ENCODE results near the gene DDX49. TPM values are rescaled to one million over a fixed set of nuclear protein-coding genes. Genes with fewer than 3 reads are reported as not detected.

The DDX49 gene
- total and polyA plus RNA-seq, 4 donors, result 13.2 to 36.1 (median 29.2) TPM

GRCh38 chr19:18933297-18933696 lies 13.8 kb downstream of the DDX49 start:
- Histone ChIP-seq H3K4me3 (ENCODE audit: low read depth in 1 of 3, low read length in 3 of 3) (no peak overlapping the region), H3K9ac (ENCODE audit: low read depth in 1 of 2, low read length in 2 of 2) (no peak overlapping the region), H3K9me3 (ENCODE audit: control insufficient read depth in 4 of 4, low read length in 3 of 4) (no peaks in the 10 kb centered on the region), H3K27ac (ENCODE audit: low read depth in 1 of 2, low read length in 2 of 2) (no peak overlapping the region), H3K36me3 (ENCODE audit: control insufficient read depth in 4 of 4, insufficient read depth in 3 of 4, low read depth in 1 of 4, low read length in 3 of 4) (peaks cover 0 to 9% (median 0%) of the 10 kb centered on the region in 4 donors), H3K4me1 (ENCODE audit: control insufficient read depth in 4 of 4, insufficient read depth in 4 of 4, low read length in 3 of 4) (peaks cover 0 to 3% (median under 1%) of the 10 kb centered on the region in 4 donors), H3K27me3 (ENCODE audit: control insufficient read depth in 4 of 4, insufficient read depth in 4 of 4, low read length in 3 of 4) (no peaks in the 10 kb centered on the region)
- DNase-seq (ENCODE audit: low spot score), result no peak
- WGBS, result 82% methylated on average over 13 of the region's 13 CpGs
- no peak for TF ChIP-seq YY1 (IDR thresholded peaks at IDR 0.05)

GRCh38 chr19:18939163-18939562 lies 19.6 kb downstream of the DDX49 start:
- H3K36me3 ChIP-seq (ENCODE audit: control insufficient read depth in 4 of 4, insufficient read depth in 3 of 4, low read depth in 1 of 4, low read length in 3 of 4), result no peaks in the 10 kb centered on the region
- no peak overlapping the region for H3K27ac ChIP-seq (ENCODE audit: low read depth in 1 of 2, low read length in 2 of 2)
- H3K4me1 ChIP-seq (ENCODE audit: control insufficient read depth in 4 of 4, insufficient read depth in 4 of 4, low read length in 3 of 4), result peaks cover 2 to 6% (median 4%) of the 10 kb centered on the region in 4 donors
- no peaks in the 10 kb centered on the region for H3K9me3 ChIP-seq (ENCODE audit: control insufficient read depth in 4 of 4, low read length in 3 of 4)
- no peak overlapping the region for H3K9ac ChIP-seq (ENCODE audit: low read depth in 1 of 2, low read length in 2 of 2)
- TF ChIP-seq FOXA2 (IDR thresholded peaks at IDR 0.05) (no peak), ATF3 (IDR thresholded peaks at IDR 0.05) (no peak), RXRA (IDR thresholded peaks at IDR 0.05) (no peak), GABPA (IDR thresholded peaks at IDR 0.05 in 1 of 2, conservative IDR thresholded peaks at IDR 0.05 in 1 of 2) (no peak), MAX (IDR thresholded peaks at IDR 0.05) (no peak), TAF1 (conservative IDR thresholded peaks at IDR 0.05) (no peak), EGR1 (IDR thresholded peaks at IDR 0.05; ENCODE audit: low read depth in 2 of 2) (no peak), ZBTB33 (IDR thresholded peaks at IDR 0.05) (no peak), HNF4G (IDR thresholded peaks at IDR 0.05) (no peak)
- H3K4me3 ChIP-seq (ENCODE audit: low read depth in 1 of 3, low read length in 3 of 3), result no peak overlapping the region
- DNase-seq (ENCODE audit: low spot score), result no peak
- no peaks in the 10 kb centered on the region for H3K27me3 ChIP-seq (ENCODE audit: control insufficient read depth in 4 of 4, insufficient read depth in 4 of 4, low read length in 3 of 4)
- WGBS, result 95% methylated on average over 3 of the region's 3 CpGs

- Histone ChIP-seq H3K27me3 (ENCODE audit: control insufficient read depth in 4 of 4, insufficient read depth in 4 of 4, low read length in 3 of 4) (no peaks in the 10 kb centered on the region), H3K4me3 (ENCODE audit: low read depth in 1 of 3, low read length in 3 of 3) (peak overlapping the region; percentile 34 to 69 (median 63)), H3K9ac (ENCODE audit: low read depth in 1 of 2, low read length in 2 of 2) (peak overlapping the region; percentile 7 to 53), H3K4me1 (ENCODE audit: control insufficient read depth in 4 of 4, insufficient read depth in 4 of 4, low read length in 3 of 4) (peaks cover 2 to 6% (median 4%) of the 10 kb centered on the region in 4 donors), H3K27ac (ENCODE audit: low read depth in 1 of 2, low read length in 2 of 2) (peak overlapping the region in 1 of 2 donors; percentile 20), H3K36me3 (ENCODE audit: control insufficient read depth in 4 of 4, insufficient read depth in 3 of 4, low read depth in 1 of 4, low read length in 3 of 4) (no peaks in the 10 kb centered on the region), H3K9me3 (ENCODE audit: control insufficient read depth in 4 of 4, low read length in 3 of 4) (no peaks in the 10 kb centered on the region)
- WGBS, result 6% methylated on average over 47 of the region's 47 CpGs
- no peak for DNase-seq (ENCODE audit: low spot score)
- TF ChIP-seq YY1 (IDR thresholded peaks at IDR 0.05) (no peak), FOXA1 (IDR thresholded peaks at IDR 0.05) (no peak), CTCF (IDR thresholded peaks at IDR 0.05; ENCODE audit: low read depth, low read length, missing input control) (no peak), HNF4G (IDR thresholded peaks at IDR 0.05) (no peak), MAX (IDR thresholded peaks at IDR 0.05) (no peak), GABPA (IDR thresholded peaks at IDR 0.05 in 1 of 2, conservative IDR thresholded peaks at IDR 0.05 in 1 of 2) (no peak), REST (IDR thresholded peaks at IDR 0.05) (no peak), RXRA (IDR thresholded peaks at IDR 0.05) (no peak), ATF3 (IDR thresholded peaks at IDR 0.05) (no peak), FOXA2 (IDR thresholded peaks at IDR 0.05) (no peak), ZBTB33 (IDR thresholded peaks at IDR 0.05) (no peak)
Observed at GRCh38 chr19:18939922-18940768, 20.6 kb downstream of the DDX49 start.
